Activated CD8-positive, alpha-beta T cell treated with anti-CD3 and anti-CD28 coated beads for 36 hours (primary cell): ENCODE data around the gene MYLK4. TPM values are rescaled to one million over a fixed set of nuclear protein-coding genes. Genes with fewer than 3 reads are reported as not detected.

Experiments
- ATAC-seq: fragments of 200-7000 bp; cut with Tn5 transposase; one replicate; pipeline ENCODE4 v1.10.0; 2021; ENCODE audit warnings: mild to moderate bottlenecking, moderate library complexity
- CTCF ChIA-PET: fragments of 350-600 bp; sonication (Branson Sonifier 250); formaldehyde crosslinking; loops from one replicate; lab custom pipeline; 2021; ENCODE audit warnings: antibody characterized with exemption; lab: Charles Lee
- POLR2A ChIA-PET: fragments of 350-600 bp; sonication (Branson Sonifier 250); formaldehyde crosslinking; loops from one replicate; lab custom pipeline; 2021; ENCODE audit warnings: antibody characterized with exemption; lab: Charles Lee
- DNase-seq: peaks from one replicate; pipeline ENCODE4 v3.0.0-alpha.2; 2020
- H3K27ac Mint-ChIP-seq: one replicate; pipeline ENCODE4 v1.8.0; 2021; ENCODE audit warnings: mild to moderate bottlenecking, mixed read lengths
- H3K27me3 Mint-ChIP-seq: one replicate; pipeline ENCODE4 v1.8.0; 2021; ENCODE audit warnings: mixed read lengths
- H3K36me3 Mint-ChIP-seq: one replicate; pipeline ENCODE4 v1.8.0; 2021; ENCODE audit warnings: low read depth, mixed read lengths
- H3K4me1 Mint-ChIP-seq: one replicate; pipeline ENCODE4 v1.8.0; 2021; ENCODE audit warnings: low read depth, mixed read lengths
- H3K4me3 Mint-ChIP-seq: one replicate; pipeline ENCODE4 v1.8.0; 2021; ENCODE audit warnings: mild to moderate bottlenecking, moderate library complexity, mixed read lengths
- H3K9me3 Mint-ChIP-seq: one replicate; pipeline ENCODE4 v1.8.0; 2021; ENCODE audit warnings: mixed read lengths
- intact Hi-C: fragments of 100-400 bp; cut with micrococcal nuclease; formaldehyde crosslinking; loops from one replicate; pipeline ENCODE4 v1.10.0; 2022
- total RNA-seq, 2 experiments: library from RNA; stranded (reverse); gene quantifications; one replicate each; pipeline ENCODE4 v1.2.3, GENCODE V29; 2021
- TF ChIP-seq, protein P1 (sequence below): fragments of 200-600 bp; IDR thresholded peaks from one replicate; pipeline ENCODE4 v1.8.0; 2022; ENCODE audit warnings: antibody characterized with exemption, mild to moderate bottlenecking

The MYLK4 gene
- total RNA-seq, 2 experiments from 2014 or later, result 0.09 to 0.11 TPM

DNA sequence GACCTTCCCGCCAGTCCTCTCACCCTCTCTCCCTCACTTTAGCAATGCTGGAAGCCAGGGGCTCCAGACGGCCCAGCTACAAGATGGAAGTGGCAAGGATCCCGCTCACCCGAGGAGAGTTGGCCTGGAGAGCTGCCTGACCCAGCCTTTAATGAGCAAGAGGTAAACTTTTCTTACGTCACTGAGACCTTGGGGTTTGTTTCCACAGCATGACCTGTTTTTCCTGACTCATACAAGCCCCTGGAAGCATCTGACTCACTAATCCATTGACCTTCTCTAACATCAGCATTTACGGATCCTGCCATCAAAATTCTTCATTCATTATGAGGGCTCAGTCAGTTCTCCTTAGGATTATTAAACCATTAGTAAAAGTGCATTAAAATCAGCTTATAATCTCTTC is 120.4 kb downstream of the MYLK4 start:
- ChIA-PET CTCF (no interaction called here), POLR2A (no interaction called here)
- H3K4me3 Mint-ChIP-seq, result no peak overlapping the region
- H3K4me1 Mint-ChIP-seq, result peaks cover 9% of the 10 kb centered on the region
- no peak for ATAC-seq
- peaks cover 6% of the 10 kb centered on the region for H3K27me3 Mint-ChIP-seq
- intact Hi-C loops, result loop anchor here (10.0 kb wide), 1 partner anchor 176 kb away; no protein-coding TSS in a partner anchor
- no peak for DNase-seq
- H3K36me3 Mint-ChIP-seq, result no peaks in the 10 kb centered on the region
- H3K27ac Mint-ChIP-seq, result no peak overlapping the region
- TF ChIP-seq, protein P1, sequence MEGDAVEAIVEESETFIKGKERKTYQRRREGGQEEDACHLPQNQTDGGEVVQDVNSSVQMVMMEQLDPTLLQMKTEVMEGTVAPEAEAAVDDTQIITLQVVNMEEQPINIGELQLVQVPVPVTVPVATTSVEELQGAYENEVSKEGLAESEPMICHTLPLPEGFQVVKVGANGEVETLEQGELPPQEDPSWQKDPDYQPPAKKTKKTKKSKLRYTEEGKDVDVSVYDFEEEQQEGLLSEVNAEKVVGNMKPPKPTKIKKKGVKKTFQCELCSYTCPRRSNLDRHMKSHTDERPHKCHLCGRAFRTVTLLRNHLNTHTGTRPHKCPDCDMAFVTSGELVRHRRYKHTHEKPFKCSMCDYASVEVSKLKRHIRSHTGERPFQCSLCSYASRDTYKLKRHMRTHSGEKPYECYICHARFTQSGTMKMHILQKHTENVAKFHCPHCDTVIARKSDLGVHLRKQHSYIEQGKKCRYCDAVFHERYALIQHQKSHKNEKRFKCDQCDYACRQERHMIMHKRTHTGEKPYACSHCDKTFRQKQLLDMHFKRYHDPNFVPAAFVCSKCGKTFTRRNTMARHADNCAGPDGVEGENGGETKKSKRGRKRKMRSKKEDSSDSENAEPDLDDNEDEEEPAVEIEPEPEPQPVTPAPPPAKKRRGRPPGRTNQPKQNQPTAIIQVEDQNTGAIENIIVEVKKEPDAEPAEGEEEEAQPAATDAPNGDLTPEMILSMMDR, result no peak
- no peaks in the 10 kb centered on the region for H3K9me3 Mint-ChIP-seq

DNA sequence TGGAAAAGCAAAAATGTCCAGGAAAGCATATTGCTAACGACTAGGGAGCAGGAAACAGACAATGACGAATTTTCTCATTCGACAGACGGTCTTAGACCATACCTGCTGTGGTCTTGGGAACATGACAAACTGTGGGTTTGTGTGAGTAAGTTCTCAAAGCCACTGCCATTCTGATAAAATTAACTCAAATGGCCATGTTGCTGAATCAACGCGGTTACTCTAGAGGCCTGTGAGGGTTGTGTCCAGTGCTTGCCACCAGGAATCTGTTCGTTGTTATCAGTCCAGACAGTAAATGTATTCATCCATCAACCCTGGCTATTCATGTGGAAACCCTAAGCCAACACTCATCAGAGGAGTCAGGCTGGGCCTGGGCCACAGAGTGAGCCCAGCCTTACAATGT is 124.3 kb downstream of the MYLK4 start:
- no peaks in the 10 kb centered on the region for H3K4me1 Mint-ChIP-seq
- ChIA-PET POLR2A (no interaction called here), CTCF (interaction anchor here (4.6 kb wide), 1 partner anchor 8 kb away, joined by 27 read pairs; no protein-coding TSS in a partner anchor)
- H3K4me3 Mint-ChIP-seq, result no peak overlapping the region
- no peaks in the 10 kb centered on the region for H3K36me3 Mint-ChIP-seq
- TF ChIP-seq, protein P1, result no peak
- intact Hi-C loops, result no loop called here
- H3K9me3 Mint-ChIP-seq, result no peaks in the 10 kb centered on the region
- peaks cover 6% of the 10 kb centered on the region for H3K27me3 Mint-ChIP-seq
- no peak for ATAC-seq
- H3K27ac Mint-ChIP-seq, result no peak overlapping the region
- no peak for DNase-seq

DNA sequence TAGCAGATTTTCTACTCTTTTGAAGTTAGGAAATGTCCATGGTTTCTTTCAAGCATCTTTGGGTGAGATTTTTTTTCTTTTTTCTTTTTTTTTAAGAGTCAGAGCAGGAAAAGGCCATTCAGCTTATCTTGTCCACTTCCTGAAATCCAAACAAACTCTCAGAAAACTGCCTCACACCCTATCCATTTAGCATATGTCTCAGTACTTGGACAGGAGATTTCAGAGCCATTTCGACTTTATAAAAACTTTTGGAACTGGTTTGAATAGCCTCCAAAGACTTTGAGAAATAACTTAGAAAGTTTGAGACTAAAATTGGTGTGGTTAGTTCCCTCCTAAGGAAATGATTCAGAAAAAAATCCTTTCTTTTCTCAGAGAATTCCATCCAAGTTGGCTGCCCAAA is 125.1 kb downstream of the MYLK4 start:
- H3K4me1 Mint-ChIP-seq, result no peaks in the 10 kb centered on the region
- TF ChIP-seq, protein P1, result no peak
- POLR2A ChIA-PET, result no interaction called here
- H3K36me3 Mint-ChIP-seq, result no peaks in the 10 kb centered on the region
- no peak overlapping the region for H3K27ac Mint-ChIP-seq
- intact Hi-C loops, result no loop called here
- H3K27me3 Mint-ChIP-seq, result peaks cover 6% of the 10 kb centered on the region
- CTCF ChIA-PET, result interaction anchor here (4.6 kb wide), 1 partner anchor 9 kb away, joined by 27 read pairs; no protein-coding TSS in a partner anchor
- DNase-seq (no peak), ATAC-seq (no peak)
- no peak overlapping the region for H3K4me3 Mint-ChIP-seq
- no peaks in the 10 kb centered on the region for H3K9me3 Mint-ChIP-seq

DNA sequence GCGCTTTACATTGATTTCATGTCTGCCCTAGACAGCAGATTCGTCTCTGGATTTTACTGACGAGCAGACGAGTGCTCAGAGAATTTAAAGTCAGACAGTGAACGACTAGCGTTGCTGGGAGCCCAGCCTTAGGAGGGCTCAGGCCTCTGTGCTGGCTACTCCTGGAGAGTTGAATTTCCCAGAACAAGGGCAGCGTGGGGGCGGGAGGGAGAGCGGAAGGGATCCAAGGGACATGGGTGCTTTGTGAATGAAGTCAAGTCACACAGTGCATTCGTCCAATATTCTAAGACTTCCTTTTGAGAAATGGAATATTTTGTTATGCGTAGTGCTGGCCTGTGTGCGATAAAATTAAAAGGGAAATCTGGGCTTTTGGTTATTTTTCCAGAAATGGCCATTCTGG is 126.5 kb downstream of the MYLK4 start:
- TF ChIP-seq, protein P1, result no peak
- Mint-ChIP-seq H3K27ac (no peak overlapping the region), H3K4me1 (no peaks in the 10 kb centered on the region), H3K27me3 (peaks cover 11% of the 10 kb centered on the region), H3K36me3 (no peaks in the 10 kb centered on the region), H3K4me3 (no peak overlapping the region), H3K9me3 (no peaks in the 10 kb centered on the region)
- ChIA-PET POLR2A (no interaction called here), CTCF (interaction anchor here (4.6 kb wide), 1 partner anchor 10 kb away, joined by 27 read pairs; no protein-coding TSS in a partner anchor)
- intact Hi-C loops, result no loop called here
- no peak for DNase-seq
- ATAC-seq, result no peak

DNA sequence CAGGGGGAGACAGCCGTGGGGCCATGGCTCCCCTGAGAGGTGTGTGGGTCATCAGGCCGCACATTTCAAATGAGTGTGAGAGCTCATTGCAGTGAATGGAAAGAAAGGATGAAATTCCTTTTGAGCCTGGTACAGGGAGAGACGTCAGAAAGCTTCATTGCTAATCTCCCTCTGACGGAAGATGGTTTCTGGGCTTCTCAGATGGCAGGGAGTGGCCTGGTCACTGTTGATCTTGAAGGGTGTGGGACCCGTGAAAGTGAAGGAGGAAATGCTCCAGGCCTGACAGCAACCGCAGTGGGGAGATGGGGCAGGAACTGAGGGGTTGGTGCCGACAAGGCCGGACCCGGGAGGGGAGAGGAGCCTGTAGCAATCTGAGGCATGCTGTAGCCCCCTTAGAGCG is 127.4 kb downstream of the MYLK4 start:
- DNase-seq, result no peak
- intact Hi-C loops, result no loop called here
- ChIA-PET POLR2A (no interaction called here), CTCF (interaction anchor here (4.6 kb wide), 1 partner anchor 11 kb away, joined by 27 read pairs; no protein-coding TSS in a partner anchor)
- peaks cover 15% of the 10 kb centered on the region for H3K27me3 Mint-ChIP-seq
- TF ChIP-seq, protein P1, result no peak
- H3K4me3 Mint-ChIP-seq, result no peak overlapping the region
- H3K9me3 Mint-ChIP-seq, result no peaks in the 10 kb centered on the region
- no peak overlapping the region for H3K27ac Mint-ChIP-seq
- no peaks in the 10 kb centered on the region for H3K4me1 Mint-ChIP-seq
- no peaks in the 10 kb centered on the region for H3K36me3 Mint-ChIP-seq
- no peak for ATAC-seq
